H9 (cell line): ENCODE data around the gene ITGB2. TPM values are rescaled to one million over a fixed set of nuclear protein-coding genes. Genes with fewer than 3 reads are reported as not detected.
A peak's percentile ranks its signal among the peaks of the same experiment; 100 is the strongest.

Experiments
- DNase-seq: peaks from one replicate; pipeline ENCODE4 v3.0.0-alpha.2; 2017
- H2AFZ ChIP-seq: one replicate; pipeline ENCODE4 v1.6.1; 2013; ENCODE audit warnings: mild to moderate bottlenecking, low read length, control low read depth, moderate library complexity
- H2AK5ac ChIP-seq: 2 replicates; pipeline ENCODE4 v1.6.1; 2013; ENCODE audit warnings: low read length, control low read depth, mixed read lengths; ENCODE audit not compliant: insufficient read length
- H2BK120ac ChIP-seq: one replicate; pipeline ENCODE4 v1.6.1; 2013; ENCODE audit warnings: low read depth, mild to moderate bottlenecking, low read length, control low read depth, inconsistent platforms; ENCODE audit not compliant: poor library complexity, severe bottlenecking
- H2BK12ac ChIP-seq: 2 replicates; pipeline ENCODE4 v1.6.1; 2013; ENCODE audit warnings: low read length, control low read depth, mixed read lengths, low read depth; ENCODE audit not compliant: insufficient read length
- H2BK15ac ChIP-seq: 2 replicates; pipeline ENCODE4 v1.6.1; 2013; ENCODE audit warnings: low read depth, low read length, control low read depth
- H2BK20ac ChIP-seq: one replicate; pipeline ENCODE4 v1.6.1; 2013; ENCODE audit warnings: low read depth, mild to moderate bottlenecking, low read length, control low read depth, inconsistent platforms; ENCODE audit not compliant: poor library complexity, severe bottlenecking
- H2BK5ac ChIP-seq: 2 replicates; pipeline ENCODE4 v1.6.1; 2013; ENCODE audit warnings: low read length, control low read depth, mixed read lengths; ENCODE audit not compliant: insufficient read length
- H3K14ac ChIP-seq: 2 replicates; pipeline ENCODE4 v1.6.1; 2013; ENCODE audit warnings: low read length, control low read depth; ENCODE audit not compliant: insufficient read depth
- H3K18ac ChIP-seq: 2 replicates; pipeline ENCODE4 v1.6.1; 2013; ENCODE audit warnings: low read depth, mild to moderate bottlenecking, mixed read lengths, low read length, control low read depth; ENCODE audit not compliant: insufficient read length
- H3K23ac ChIP-seq: 2 replicates; pipeline ENCODE4 v1.6.1; 2013; ENCODE audit warnings: low read length, control low read depth, mixed read lengths, low read depth; ENCODE audit not compliant: insufficient read length
- H3K23me2 ChIP-seq: 2 replicates; pipeline ENCODE4 v1.6.1; 2013; ENCODE audit warnings: low read depth, mild to moderate bottlenecking, mixed read lengths, low read length, control low read depth; ENCODE audit not compliant: insufficient read length, poor library complexity, severe bottlenecking
- H3K27ac ChIP-seq: 2 replicates; pipeline ENCODE4 v1.5.1; 2013; ENCODE audit warnings: low read length, control low read depth, mixed read lengths, low read depth; ENCODE audit not compliant: insufficient read length
- H3K27me3 ChIP-seq: 2 replicates; pipeline ENCODE4 v1.6.1; 2013; ENCODE audit warnings: low read length, control low read depth, inconsistent platforms; ENCODE audit not compliant: insufficient read depth
- H3K4ac ChIP-seq: 2 replicates; pipeline ENCODE4 v1.6.1; 2013; ENCODE audit warnings: low read depth, mild to moderate bottlenecking, control low read depth, inconsistent platforms, low read length, moderate library complexity
- H3K4me1 ChIP-seq: 2 replicates; pipeline ENCODE4 v1.6.1; 2013; ENCODE audit warnings: low read length, control low read depth, inconsistent platforms; ENCODE audit not compliant: insufficient read depth
- H3K4me2 ChIP-seq: 2 replicates; pipeline ENCODE4 v1.6.1; 2013; ENCODE audit warnings: low read length, control low read depth, mixed read lengths; ENCODE audit not compliant: insufficient read length, insufficient read depth
- H3K56ac ChIP-seq: 2 replicates; pipeline ENCODE4 v1.6.1; 2013; ENCODE audit warnings: low read depth, mild to moderate bottlenecking, mixed read lengths, low read length, control low read depth; ENCODE audit not compliant: insufficient read length
- H3K79me1 ChIP-seq: 2 replicates; pipeline ENCODE4 v1.6.1; 2013; ENCODE audit warnings: low read depth, mild to moderate bottlenecking, moderate library complexity, low read length, control low read depth, inconsistent platforms; ENCODE audit not compliant: insufficient read depth, poor library complexity, severe bottlenecking
- H3K79me2 ChIP-seq: 2 replicates; pipeline ENCODE4 v1.6.1; 2013; ENCODE audit warnings: low read length, control low read depth, inconsistent platforms; ENCODE audit not compliant: insufficient read depth
- H3K9ac ChIP-seq: 2 replicates; pipeline ENCODE4 v1.6.1; 2013; ENCODE audit warnings: low read length, control low read depth, mixed read lengths; ENCODE audit not compliant: insufficient read length; ENCODE audit errors: extremely low read depth
- H3K9me3 ChIP-seq: one replicate; pipeline ENCODE4 v1.6.1; 2013; ENCODE audit warnings: low read depth, low read length, inconsistent platforms; ENCODE audit not compliant: control insufficient read depth
- H3T11ph ChIP-seq: one replicate; pipeline ENCODE4 v1.6.1; 2013; ENCODE audit warnings: mild to moderate bottlenecking, low read length, control low read depth, inconsistent platforms
- H4K20me1 ChIP-seq: one replicate; pipeline ENCODE4 v1.6.1; 2013; ENCODE audit not compliant: control insufficient read depth, insufficient read length, insufficient read depth
- H4K5ac ChIP-seq: 2 replicates; pipeline ENCODE4 v1.6.1; 2013; ENCODE audit warnings: low read depth, mild to moderate bottlenecking, mixed read lengths, low read length, control low read depth; ENCODE audit not compliant: insufficient read length
- H4K8ac ChIP-seq: replicated peaks from 2 replicates; pipeline ENCODE4 v1.6.1; 2013; ENCODE audit warnings: low read length, control low read depth, mixed read lengths, low read depth; ENCODE audit not compliant: insufficient read length
- H4K91ac ChIP-seq: 2 replicates; pipeline ENCODE4 v1.6.1; 2013; ENCODE audit warnings: low read depth, mild to moderate bottlenecking, moderate library complexity, mixed read lengths, low read length, control low read depth; ENCODE audit not compliant: insufficient read length
- H3K27ac Mint-ChIP-seq, 3 experiments: 2 replicates in 2 of 3; 3 replicates in 1 of 3; pipeline ENCODE4 v1.8.0; 2020 to 2021; ENCODE audit warnings: mixed read lengths in 3 of 3, mild to moderate bottlenecking in 1 of 3, moderate library complexity in 1 of 3
- H3K27me3 Mint-ChIP-seq: 2 replicates; pipeline ENCODE4 v1.8.0; 2021; ENCODE audit warnings: low read depth, mild to moderate bottlenecking, moderate library complexity, mixed read lengths
- H3K36me3 Mint-ChIP-seq, 3 experiments: 2 replicates in 2 of 3; 3 replicates in 1 of 3; pipeline ENCODE4 v1.8.0; 2020 to 2021; ENCODE audit warnings: low read depth in 3 of 3, mixed read lengths in 3 of 3; ENCODE audit not compliant: insufficient read depth in 1 of 3
- H3K4me1 Mint-ChIP-seq, 2 experiments: 2 replicates each; pipeline ENCODE4 v1.8.0; 2020; ENCODE audit warnings: mixed read lengths in 2 of 2
- H3K4me3 Mint-ChIP-seq, 2 experiments: 2 replicates in 1 of 2; 3 replicates in 1 of 2; pipeline ENCODE4 v1.8.0; 2020 to 2021; ENCODE audit warnings: mild to moderate bottlenecking in 2 of 2, mixed read lengths in 2 of 2, moderate library complexity in 1 of 2
- H3K9me3 Mint-ChIP-seq, 2 experiments: 2 replicates in 1 of 2; 3 replicates in 1 of 2; pipeline ENCODE4 v1.8.0; 2020; ENCODE audit warnings: mild to moderate bottlenecking in 2 of 2, mixed read lengths in 2 of 2, moderate library complexity in 1 of 2
- WGBS: extraction: QIAGEN DNeasy Blood & Tissue Kit; methylation state at CpG from one replicate; pipeline ENCODE4 v1.1.7; 2013; ENCODE audit warnings: missing lambda C conversion rate, low lambda C conversion rate, mixed read lengths; ENCODE audit not compliant: insufficient read length; ENCODE audit errors: extremely low coverage; 5-methylcytosine and 5-hydroxymethylcytosine counted together
- total RNA-seq: library from RNA; stranded (reverse); gene quantifications from 2 replicates; pipeline ENCODE4 v1.2.1, GENCODE V29; 2021
- TF ChIP-seq, protein P1 (sequence below): fragments of 200-600 bp; sonication (generic); conservative IDR thresholded peaks from 3 replicates; pipeline ENCODE4 v1.8.0; 2021; ENCODE audit warnings: antibody characterized with exemption, mild to moderate bottlenecking

The ITGB2 gene
- total RNA-seq, 1 experiment from 2014 or later = 1.1 TPM

DNA sequence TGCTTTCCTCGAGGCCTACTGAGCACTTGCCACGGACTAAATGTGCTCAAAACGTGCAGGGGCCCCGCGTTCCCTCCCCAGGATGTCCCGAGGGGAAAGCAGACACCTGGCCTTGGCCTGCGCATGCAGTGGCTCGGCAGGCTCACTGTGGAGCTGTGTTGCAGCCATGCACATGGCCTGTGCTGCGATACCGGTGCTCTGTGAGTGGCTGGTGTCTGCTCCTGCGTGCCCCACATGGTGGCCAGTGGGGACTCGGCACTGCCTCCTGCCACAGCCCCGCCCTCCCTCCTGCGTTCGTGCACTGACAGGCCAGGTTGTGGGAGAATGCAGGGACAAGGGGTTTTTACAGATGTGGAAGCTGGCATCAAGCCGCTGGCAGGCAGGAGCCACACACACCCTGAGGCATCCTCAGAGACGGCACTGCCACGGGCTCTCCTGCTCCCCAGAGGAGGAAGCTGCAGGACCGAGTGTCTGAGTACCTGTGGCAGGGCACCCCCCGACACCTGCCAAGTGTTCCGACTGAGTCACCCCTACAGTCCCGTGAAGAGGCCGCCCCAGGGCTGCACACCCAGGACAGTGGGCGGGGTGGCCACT, 30.3 kb downstream of the ITGB2 start:
- Histone ChIP-seq H3K9ac (no peak overlapping the region), H3K56ac (no peak overlapping the region), H2BK20ac (no peak overlapping the region), H2BK5ac (no peak overlapping the region), H3K27me3 (no peaks in the 10 kb centered on the region), H3K18ac (no peak overlapping the region), H3K14ac (peak overlapping the region; percentile 53; the same call in 1 of the 2 replicates), H3K79me2 (no peaks in the 10 kb centered on the region), H3K4me1 (no peaks in the 10 kb centered on the region), H3K4ac (no peak overlapping the region), H2BK120ac (no peak overlapping the region), H4K8ac (no peak overlapping the region), H3K23ac (no peak overlapping the region), H2AFZ (no peak overlapping the region), H3K23me2 (no peaks in the 10 kb centered on the region), H3T11ph (no peak overlapping the region), H4K5ac (no peak overlapping the region), H3K79me1 (no peaks in the 10 kb centered on the region), H2AK5ac (no peak overlapping the region), H3K9me3 (no peaks in the 10 kb centered on the region), H4K91ac (no peak overlapping the region), H3K4me2 (no peak overlapping the region), H4K20me1 (no peaks in the 10 kb centered on the region), H2BK15ac (no peak overlapping the region), H3K27ac (no peak overlapping the region), H2BK12ac (no peak overlapping the region)
- H3K36me3 Mint-ChIP-seq = no peaks in the 10 kb centered on the region
- peaks cover 10% of the 10 kb centered on the region for H3K27me3 Mint-ChIP-seq
- no peak overlapping the region; a peak in 1 of 7 replicates for H3K27ac Mint-ChIP-seq
- DNase-seq = no peak
- TF ChIP-seq, protein P1, sequence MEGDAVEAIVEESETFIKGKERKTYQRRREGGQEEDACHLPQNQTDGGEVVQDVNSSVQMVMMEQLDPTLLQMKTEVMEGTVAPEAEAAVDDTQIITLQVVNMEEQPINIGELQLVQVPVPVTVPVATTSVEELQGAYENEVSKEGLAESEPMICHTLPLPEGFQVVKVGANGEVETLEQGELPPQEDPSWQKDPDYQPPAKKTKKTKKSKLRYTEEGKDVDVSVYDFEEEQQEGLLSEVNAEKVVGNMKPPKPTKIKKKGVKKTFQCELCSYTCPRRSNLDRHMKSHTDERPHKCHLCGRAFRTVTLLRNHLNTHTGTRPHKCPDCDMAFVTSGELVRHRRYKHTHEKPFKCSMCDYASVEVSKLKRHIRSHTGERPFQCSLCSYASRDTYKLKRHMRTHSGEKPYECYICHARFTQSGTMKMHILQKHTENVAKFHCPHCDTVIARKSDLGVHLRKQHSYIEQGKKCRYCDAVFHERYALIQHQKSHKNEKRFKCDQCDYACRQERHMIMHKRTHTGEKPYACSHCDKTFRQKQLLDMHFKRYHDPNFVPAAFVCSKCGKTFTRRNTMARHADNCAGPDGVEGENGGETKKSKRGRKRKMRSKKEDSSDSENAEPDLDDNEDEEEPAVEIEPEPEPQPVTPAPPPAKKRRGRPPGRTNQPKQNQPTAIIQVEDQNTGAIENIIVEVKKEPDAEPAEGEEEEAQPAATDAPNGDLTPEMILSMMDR = no peak
- no peaks in the 10 kb centered on the region; a peak in 1 of 5 replicates for H3K9me3 Mint-ChIP-seq
- no peak overlapping the region; a peak in 1 of 5 replicates for H3K4me3 Mint-ChIP-seq
- no CpG with 5 or more reads among the region's 24 CpGs for WGBS
- 0 out of 4 replicates have a peak, but pooled peaks cover 0 to 3% of the 10 kb centered on the region in 2 experiments for H3K4me1 Mint-ChIP-seq
